ENCODE results near the gene FAM47E. TPM values are rescaled to one million over a fixed set of nuclear protein-coding genes. Genes with fewer than 3 reads are reported as not detected.
A peak's percentile ranks its signal among the peaks of the same experiment; 100 is the strongest.

The FAM47E gene
- total RNA-seq, 1 donor from 2014 or later: 7.0 TPM

DNA sequence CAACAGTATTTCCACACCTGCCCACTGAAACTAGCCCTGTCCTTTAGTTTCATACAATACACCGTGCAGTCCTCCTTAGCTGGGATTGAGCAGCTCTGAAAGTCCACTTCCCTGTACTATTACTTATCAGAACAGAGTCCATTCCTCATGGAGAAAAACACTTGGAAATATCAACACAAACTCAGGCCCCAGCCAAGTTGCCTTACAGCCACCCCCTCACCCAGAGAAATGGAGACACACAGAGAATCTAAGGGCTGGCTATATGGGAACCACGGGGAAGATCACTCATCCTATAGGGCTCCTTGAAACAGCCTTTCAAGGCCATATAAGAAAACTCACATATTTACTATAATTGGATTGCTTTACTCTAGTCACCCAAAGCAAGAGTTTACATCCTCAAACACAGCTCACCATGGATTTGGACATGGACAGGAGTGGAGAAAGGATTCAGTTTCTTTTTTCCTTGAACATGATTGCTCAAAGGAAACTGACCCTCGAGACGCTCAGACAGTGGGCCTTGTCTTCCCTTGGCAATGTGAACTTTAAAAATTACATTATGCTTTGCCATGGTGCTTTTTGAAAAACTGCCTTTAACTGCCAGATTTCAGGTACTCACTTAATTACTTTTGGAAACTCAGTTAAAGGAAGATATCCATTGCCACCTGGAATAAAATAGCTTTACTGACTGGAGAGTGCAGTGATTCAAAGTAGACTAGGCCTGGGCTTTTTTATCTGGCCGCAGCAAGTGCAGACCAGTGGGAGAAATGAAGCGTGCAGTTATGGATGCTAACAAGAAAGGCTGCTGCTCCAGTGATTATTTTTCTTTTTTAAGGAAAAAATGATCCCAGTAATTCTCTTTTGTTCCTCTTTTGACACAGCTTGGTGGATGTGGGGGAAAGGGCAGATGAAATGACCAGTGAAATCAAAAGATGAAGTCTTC, 39.5 kb upstream of the FAM47E start:
- H3K36me3 Mint-ChIP-seq: peaks cover 5% of the 10 kb centered on the region

DNA sequence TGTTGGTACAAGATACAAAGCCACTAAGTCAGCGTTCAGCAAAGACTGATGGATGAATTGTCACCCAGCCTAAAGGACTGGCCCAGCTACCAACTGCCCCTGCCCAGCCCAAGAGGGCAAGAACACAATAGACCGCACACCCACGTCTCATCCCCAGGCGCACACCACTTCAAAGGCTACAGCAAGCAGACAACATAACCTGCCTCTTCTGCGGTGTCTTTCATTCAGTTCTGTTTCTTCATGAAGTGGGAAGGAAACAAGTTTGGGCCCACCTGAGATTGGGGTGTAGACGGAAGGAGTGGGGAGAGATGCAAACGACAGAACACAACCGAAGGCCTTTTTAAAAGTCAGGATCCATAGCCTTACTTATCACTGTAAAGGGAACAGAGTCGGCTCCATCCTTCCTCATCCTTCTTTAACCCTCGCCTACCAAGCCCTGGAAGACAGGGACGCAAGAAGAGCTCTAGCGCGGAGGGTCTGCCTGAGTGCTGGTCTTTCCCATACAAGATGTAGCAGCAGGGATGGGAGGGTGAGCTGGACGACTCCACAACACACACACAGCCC, 38.6 kb upstream of the FAM47E start:
- H3K79me2 ChIP-seq (ENCODE audit: low read depth): peaks cover 44% of the 10 kb centered on the region
- H3K27me3 Mint-ChIP-seq (ENCODE audit: insufficient read depth, low read depth): peaks cover 4% of the 10 kb centered on the region
- peak overlapping the region; percentile 84 for H3K27ac ChIP-seq
- H3K4me3 ChIP-seq: peak overlapping the region; percentile 70
- H3K4me1 Mint-ChIP-seq: peaks cover 52% of the 10 kb centered on the region
- H3K9ac ChIP-seq: peak overlapping the region; percentile 58
- H3K27ac Mint-ChIP-seq: peak overlapping the region; percentile 89
- peaks cover 15% of the 10 kb centered on the region for H3F3A ChIP-seq (ENCODE audit: low read depth)
- peaks cover 4% of the 10 kb centered on the region for H3K27me3 ChIP-seq
- peak overlapping the region; percentile 87 for H2AFZ ChIP-seq (replicated peaks)
- H3K36me3 ChIP-seq: no peaks in the 10 kb centered on the region
- DNase-seq (ENCODE audit: low spot score): peak; percentile 25
- no peaks in the 10 kb centered on the region for H3K9me3 Mint-ChIP-seq
- H3K9me3 ChIP-seq (ENCODE audit: low read depth): no peaks in the 10 kb centered on the region
- peaks cover 9% of the 10 kb centered on the region for H4K20me1 ChIP-seq (ENCODE audit: low read depth)
- peaks cover 5% of the 10 kb centered on the region for H3K36me3 Mint-ChIP-seq
- peak overlapping the region; percentile 93 for H3K4me3 Mint-ChIP-seq
- peak overlapping the region; percentile 94 for H3K4me2 ChIP-seq
- peaks cover 23% of the 10 kb centered on the region for H3K4me1 ChIP-seq
- no peak for TF ChIP-seq EZH2phosphoT487 (IDR thresholded peaks at IDR 0.05)
- TF ChIP-seq EZH2 (IDR thresholded peaks at IDR 0.05): no peak
- TF ChIP-seq, protein P1, sequence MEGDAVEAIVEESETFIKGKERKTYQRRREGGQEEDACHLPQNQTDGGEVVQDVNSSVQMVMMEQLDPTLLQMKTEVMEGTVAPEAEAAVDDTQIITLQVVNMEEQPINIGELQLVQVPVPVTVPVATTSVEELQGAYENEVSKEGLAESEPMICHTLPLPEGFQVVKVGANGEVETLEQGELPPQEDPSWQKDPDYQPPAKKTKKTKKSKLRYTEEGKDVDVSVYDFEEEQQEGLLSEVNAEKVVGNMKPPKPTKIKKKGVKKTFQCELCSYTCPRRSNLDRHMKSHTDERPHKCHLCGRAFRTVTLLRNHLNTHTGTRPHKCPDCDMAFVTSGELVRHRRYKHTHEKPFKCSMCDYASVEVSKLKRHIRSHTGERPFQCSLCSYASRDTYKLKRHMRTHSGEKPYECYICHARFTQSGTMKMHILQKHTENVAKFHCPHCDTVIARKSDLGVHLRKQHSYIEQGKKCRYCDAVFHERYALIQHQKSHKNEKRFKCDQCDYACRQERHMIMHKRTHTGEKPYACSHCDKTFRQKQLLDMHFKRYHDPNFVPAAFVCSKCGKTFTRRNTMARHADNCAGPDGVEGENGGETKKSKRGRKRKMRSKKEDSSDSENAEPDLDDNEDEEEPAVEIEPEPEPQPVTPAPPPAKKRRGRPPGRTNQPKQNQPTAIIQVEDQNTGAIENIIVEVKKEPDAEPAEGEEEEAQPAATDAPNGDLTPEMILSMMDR (IDR thresholded peaks at IDR 0.05): no peak

More for the DNA sequence above, 39.5 kb upstream of the FAM47E start:
- DNase-seq (ENCODE audit: low spot score): no peak
- Histone ChIP-seq H3K9me3 (ENCODE audit: low read depth) (no peaks in the 10 kb centered on the region), H4K20me1 (ENCODE audit: low read depth) (peaks cover 15% of the 10 kb centered on the region), H3K4me3 (peak overlapping the region; percentile 70), H3F3A (ENCODE audit: low read depth) (peaks cover 15% of the 10 kb centered on the region), H3K4me1 (peaks cover 23% of the 10 kb centered on the region), H3K9ac (peak overlapping the region; percentile 58), H3K27ac (no peak overlapping the region), H3K4me2 (peak overlapping the region; percentile 94), H3K27me3 (peaks cover 4% of the 10 kb centered on the region), H3K79me2 (ENCODE audit: low read depth) (peaks cover 52% of the 10 kb centered on the region), H3K36me3 (no peaks in the 10 kb centered on the region), H2AFZ (replicated peaks) (no peak overlapping the region)
- no peak for TF ChIP-seq EZH2phosphoT487 (IDR thresholded peaks at IDR 0.05)
- no peak for TF ChIP-seq EZH2 (IDR thresholded peaks at IDR 0.05)
- TF ChIP-seq, protein P1 (IDR thresholded peaks at IDR 0.05): no peak
- H3K9me3 Mint-ChIP-seq: no peaks in the 10 kb centered on the region
- H3K27me3 Mint-ChIP-seq (ENCODE audit: insufficient read depth, low read depth): peaks cover 4% of the 10 kb centered on the region
- H3K27ac Mint-ChIP-seq: peak overlapping the region; percentile 2
- H3K4me3 Mint-ChIP-seq: peak overlapping the region; percentile 93
- H3K4me1 Mint-ChIP-seq: peaks cover 47% of the 10 kb centered on the region

DNA sequence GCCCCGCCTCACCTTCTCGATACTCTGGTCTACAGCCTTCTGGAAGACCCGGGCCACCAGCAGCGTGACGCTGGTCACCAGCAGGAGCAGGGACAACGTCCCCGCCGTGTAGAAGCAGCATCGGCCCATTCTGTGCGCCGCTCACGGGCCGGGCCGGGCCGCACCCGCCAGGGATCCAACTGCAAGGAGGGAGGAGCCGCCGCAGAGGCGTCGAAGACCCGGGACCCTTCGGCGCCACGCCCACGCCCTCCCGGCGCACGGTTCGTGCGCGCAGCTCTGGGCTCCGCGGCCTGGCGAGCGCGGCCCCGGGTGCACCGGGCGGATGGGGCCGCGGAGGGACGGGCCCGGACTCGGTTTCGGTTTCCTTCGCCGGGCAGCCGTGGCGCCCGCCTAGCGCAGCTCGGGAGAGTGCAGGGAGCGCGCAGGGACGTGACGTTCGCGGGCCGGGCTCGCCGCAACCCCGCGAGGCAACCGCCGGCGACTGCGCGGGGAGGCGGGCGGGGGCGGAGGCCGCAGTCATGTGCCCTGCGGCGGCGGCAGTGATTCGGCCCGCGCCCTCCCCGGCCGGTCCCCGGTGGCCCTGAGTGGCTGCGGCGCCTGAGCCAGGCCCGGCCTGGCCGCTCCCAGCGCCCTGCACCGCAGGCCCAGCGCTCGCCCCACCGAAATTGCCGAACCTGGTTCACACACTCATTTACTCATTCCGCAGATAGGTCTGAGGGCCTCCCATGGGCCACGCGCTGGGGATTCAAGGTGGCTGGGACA, 37.9 kb upstream of the FAM47E start, which contains the start of gene SCARB2:
TSS of gene SCARB2 (minus strand) at position 410 of the 762 bp plus-strand sequence. CDS start at position 129, 281 bp downstream.
- H3K27me3 Mint-ChIP-seq (ENCODE audit: insufficient read depth, low read depth): peaks cover 4% of the 10 kb centered on the region
- peak within 1 kb of the TSS; percentile 89 for H3K27ac Mint-ChIP-seq
- Histone ChIP-seq H3K79me2 (ENCODE audit: low read depth) (peaks cover 38% of the 10 kb centered on the region), H4K20me1 (ENCODE audit: low read depth) (peaks cover 9% of the 10 kb centered on the region), H2AFZ (replicated peaks) (peak within 1 kb of the TSS; percentile 87), H3F3A (ENCODE audit: low read depth) (peaks cover 15% of the 10 kb centered on the region), H3K27me3 (peaks cover 4% of the 10 kb centered on the region), H3K4me3 (peak within 1 kb of the TSS; percentile 70), H3K36me3 (no peaks in the 10 kb centered on the region), H3K27ac (peak within 1 kb of the TSS; percentile 84), H3K9me3 (ENCODE audit: low read depth) (no peaks in the 10 kb centered on the region), H3K4me2 (peak within 1 kb of the TSS; percentile 94), H3K4me1 (peaks cover 19% of the 10 kb centered on the region), H3K9ac (peak within 1 kb of the TSS; percentile 58)
- H3K4me3 Mint-ChIP-seq: peak within 1 kb of the TSS; percentile 93
- peaks cover 46% of the 10 kb centered on the region for H3K4me1 Mint-ChIP-seq
- peaks cover 4% of the 10 kb centered on the region for H3K36me3 Mint-ChIP-seq
- peak; percentile 91 for DNase-seq (ENCODE audit: low spot score)
- no peaks in the 10 kb centered on the region for H3K9me3 Mint-ChIP-seq
- TF ChIP-seq, protein P1 (IDR thresholded peaks at IDR 0.05): no peak
- peak; percentile 50 for TF ChIP-seq EZH2 (IDR thresholded peaks at IDR 0.05)
